DMS 273 (cell line): Measurements from ENCODE around the gene ELK1.
"Not testable (repeated sequence)": the region's sequence is repeated elsewhere in the genome, so short reads cannot be mapped to it uniquely, and the experiment has no call there.

Experiments used
- DNase-seq: peaks from one replicate; lab custom pipeline; 2025; ENCODE audit not compliant: unreplicated experiment; lab: John Stamatoyannopoulos, UW

The ELK1 gene, protein sequence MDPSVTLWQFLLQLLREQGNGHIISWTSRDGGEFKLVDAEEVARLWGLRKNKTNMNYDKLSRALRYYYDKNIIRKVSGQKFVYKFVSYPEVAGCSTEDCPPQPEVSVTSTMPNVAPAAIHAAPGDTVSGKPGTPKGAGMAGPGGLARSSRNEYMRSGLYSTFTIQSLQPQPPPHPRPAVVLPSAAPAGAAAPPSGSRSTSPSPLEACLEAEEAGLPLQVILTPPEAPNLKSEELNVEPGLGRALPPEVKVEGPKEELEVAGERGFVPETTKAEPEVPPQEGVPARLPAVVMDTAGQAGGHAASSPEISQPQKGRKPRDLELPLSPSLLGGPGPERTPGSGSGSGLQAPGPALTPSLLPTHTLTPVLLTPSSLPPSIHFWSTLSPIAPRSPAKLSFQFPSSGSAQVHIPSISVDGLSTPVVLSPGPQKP

DNA sequence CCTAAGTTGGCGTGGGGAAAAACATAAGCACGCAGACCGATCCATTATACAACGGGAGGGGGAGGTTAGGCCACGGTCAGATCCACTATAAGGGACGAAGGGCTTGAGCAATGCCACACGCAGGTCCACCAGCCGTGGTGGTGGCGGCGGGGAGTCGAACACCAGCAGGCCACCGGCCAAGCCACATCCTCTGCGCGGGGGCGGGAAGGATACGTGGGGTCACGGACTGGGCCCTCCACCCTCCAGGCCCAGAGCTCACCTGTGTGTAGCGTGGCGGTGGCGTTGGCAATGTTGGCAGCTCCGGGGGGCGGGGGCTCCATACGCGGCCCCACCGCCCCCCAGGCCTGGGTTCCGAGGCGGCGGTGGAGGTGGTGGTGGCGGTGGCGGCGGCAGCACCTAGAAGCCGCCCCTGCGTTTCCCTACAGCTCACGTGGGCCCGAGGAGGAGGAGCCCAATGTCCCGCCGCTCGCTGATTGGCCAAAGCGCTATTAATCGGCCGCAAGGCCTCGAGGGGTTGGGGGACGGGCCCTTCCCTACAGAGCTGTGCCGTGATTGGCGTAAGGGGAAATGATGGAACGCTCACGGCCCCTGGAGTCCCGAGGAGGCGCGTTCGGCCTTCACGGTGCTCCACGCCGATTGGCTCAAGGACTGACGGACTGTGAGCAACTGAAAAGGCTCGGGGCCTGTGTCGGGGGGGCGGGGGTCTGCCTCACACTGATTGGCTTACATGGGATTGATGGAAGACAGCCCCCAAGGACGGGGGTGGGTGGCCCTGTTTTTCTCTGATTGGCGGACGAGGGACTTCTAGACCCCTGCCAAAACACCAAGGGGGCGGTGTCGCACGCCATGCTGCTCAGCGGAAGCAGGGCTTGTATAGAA lies at the start of gene ELK1:
Gene ELK1, minus strand, starts transcription at position 400 of the 879 bp plus-strand sequence. CDS start 9,122 bp downstream, outside the sequence.
- peak; percentile 98 for DNase-seq

DNA sequence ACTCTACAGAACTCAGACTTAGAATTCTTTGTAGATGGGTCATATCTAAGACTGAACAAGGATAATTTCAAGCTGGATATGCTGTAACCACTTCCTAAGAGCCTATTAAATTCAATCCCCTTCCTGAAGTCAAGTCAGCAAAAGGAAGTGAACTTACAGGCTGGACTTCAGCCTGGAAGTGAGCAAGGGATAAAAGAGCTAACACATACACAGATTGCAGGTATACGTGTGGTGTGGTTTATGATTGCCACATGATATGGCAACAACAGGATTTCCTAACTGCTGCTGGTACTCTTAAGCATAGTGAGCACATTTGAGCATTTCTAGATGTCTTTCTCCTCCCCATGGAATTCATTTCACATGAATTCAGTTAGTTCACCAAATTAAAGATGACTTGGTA lies 46.8 kb upstream of the ELK1 start:
- no peak for DNase-seq

DNA sequence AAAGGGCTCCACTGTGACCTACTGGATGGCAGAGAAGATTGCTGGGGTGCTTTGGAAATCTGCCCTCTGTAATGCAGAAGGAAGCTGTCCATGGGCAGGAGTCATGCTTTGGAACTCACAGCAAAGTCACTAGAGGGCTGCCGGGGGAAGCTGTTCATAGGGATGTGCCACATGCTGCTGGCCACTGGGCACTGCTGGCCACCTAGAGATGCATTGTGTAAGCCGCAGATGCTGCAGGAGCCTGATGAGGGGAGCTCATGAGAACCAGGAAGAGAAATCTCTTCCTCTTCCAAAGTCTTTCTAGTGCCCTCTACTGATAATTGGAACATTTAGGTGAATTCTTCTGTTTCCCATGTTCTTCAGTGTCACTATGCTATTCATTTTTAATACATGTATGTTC lies 39.8 kb upstream of the ELK1 start:
- DNase-seq = no peak

DNA sequence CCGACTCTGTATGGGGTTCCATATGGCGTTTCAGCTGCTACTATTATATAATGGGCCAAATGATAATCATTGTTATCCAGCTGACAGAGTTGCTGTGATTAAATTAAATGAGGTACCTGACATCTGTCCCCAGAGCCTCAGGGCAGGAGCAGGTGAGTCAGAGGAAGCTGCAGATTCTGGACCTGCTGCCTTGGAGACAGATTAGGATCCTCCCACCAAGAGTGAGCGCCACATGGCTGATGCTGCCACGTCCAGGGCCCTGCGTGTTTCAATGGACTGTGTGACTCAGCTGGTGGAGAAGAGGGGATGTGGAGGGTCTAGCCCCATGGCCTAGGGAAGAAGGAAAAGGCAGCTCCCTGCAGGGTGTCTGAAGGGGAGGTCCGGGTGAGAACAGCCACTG lies 36.9 kb upstream of the ELK1 start:
- peak; percentile 51 for DNase-seq

DNA sequence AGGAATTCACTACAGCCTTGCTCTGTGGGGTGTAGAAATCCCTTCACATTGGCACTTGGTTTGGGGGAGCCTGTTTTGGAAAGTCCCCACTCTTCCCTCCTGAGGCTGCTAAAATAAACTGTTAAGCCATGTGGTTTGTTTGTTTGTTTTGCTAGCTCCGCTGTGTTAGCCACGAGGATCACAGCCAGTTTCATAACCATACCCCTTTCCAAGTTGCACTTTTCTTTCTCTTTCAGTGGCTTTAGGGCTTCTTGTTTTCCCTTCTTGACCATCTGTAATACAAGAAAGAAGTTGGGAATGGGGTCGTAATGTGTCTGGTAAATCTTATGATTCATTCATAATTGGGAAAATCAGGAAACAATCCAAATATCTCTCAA lies 33.5 kb upstream of the ELK1 start:
- DNase-seq = no peak

DNA sequence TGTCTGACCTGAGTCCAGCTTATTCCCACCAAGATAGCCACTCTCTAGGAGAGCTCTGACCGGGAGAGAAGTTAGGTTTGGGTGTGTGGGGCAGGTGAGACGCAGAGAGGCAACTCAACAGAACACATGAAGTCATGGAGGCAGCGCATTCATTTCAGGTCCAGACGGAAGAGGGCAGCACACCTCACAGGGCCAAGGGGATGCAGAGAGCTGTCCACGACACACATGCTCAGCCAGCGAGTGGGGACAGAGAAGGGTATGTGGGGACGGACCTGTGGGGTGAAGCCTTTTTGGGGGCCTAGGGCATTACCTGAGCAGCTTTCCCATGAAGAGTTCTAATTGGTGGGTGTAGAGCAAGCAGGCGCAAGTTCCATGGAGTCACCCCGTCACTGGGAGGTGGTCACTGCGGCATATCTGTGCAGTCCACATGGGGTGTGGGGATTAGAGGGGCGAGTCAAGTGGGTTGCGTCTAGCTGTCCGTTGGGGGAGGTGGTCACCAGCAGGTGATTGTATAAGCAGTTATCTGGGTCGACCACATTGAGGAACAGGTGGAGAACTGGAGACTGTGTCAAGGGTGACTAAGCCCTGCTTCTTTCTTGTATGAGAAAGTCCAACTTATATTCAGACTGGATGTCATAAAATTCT lies 32.9 kb upstream of the ELK1 start:
- no peak for DNase-seq

DNA sequence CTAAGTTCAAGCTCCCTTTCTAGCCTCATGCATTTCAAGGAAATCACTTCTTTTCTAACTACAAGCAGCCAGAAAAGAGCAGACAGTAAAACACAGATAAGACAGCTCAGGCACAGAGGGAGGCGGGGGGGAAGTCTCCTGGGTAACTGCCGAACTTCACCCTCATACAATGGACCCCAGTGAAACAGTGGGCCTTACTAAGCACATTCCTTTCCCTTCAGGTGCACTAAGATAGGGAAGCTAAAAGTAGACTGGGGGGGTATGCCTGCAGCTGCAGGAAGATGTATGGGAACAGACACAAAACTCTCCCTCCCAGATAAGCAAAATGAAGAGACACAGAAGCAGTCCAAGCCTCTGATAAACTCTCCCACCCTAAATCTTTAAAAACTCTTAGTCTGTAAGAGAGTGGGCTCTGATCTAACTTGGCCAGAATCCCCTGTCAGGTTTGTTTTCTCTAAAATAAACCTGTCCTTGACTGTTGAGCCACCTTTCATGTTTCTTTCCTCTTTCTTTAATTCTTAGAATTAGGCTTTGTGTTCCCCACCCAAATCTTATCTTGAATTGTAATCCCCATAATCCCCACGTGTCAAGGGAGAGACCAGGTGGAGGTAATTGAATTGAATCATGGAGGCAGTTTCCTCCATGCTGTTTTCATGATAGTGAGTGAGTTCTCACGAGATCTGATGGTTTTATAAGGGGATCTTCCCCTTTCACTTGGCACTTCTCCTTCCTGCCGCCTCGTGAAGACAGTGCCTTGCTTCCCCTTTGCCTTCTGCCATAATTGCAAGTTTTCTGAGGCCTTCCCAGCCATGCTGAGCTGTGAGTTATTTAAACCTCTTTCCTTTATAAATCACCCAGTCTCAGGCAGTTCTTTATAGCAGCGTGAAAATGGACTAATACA lies 25.8 kb upstream of the ELK1 start:
- not testable (repeated sequence) for DNase-seq

DNA sequence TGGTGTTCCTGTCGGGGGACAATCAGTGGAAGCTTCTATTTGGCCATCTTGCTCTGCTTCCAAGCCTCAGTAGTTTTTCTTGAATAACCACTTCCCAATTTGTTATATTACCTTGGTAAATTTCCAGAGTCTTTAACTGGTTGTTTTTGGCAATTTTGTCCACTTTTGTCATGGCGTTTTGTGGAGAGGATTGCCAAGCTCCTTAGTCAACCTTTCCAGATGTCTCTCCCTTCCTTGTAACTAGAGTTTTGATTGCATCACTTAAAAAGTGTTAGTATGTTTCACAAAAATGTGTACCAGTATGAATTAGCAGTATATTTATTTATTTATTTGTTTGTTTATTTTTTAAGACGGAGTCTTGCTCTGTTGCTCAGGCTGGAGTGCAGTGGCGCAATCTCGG lies 24.4 kb upstream of the ELK1 start:
- no peak for DNase-seq

DNA sequence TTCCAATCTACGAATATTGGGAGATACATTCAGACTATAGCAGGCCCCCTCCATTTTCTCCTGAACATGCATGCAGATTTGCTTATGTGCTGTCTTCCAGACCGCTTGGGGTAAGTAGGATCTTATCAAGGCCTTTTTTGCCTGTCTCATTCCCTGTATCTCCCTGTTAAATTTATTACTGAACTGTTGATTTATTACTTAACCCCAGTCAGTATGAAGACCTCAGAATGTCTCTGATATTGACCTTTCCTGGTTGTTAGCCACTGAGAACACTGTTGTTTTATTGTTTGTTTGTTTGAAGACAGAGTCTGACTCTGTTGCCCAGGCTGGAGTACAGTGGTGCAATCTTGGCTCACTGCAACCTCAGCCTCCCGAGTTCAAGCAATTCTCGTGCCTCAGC lies 15.4 kb upstream of the ELK1 start:
- not testable (repeated sequence) for DNase-seq

DNA sequence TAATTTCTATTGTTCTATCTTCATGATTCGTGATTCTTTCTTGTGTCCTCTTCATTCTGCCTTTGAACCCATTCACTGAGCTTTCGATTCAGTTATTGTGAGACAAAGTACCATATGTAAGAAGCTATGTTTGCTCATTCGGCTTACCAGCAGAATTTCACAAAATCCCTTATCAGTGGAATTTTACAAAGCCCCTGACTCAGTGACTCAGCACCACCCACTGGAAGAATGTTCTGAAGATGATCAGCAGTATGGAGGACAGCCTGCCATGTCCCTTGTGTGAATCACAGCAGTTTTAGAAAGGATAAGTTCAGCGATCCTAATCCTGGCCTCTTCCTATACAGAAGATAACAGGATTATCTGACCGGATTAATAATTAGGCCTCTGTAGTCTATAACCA lies 14.4 kb upstream of the ELK1 start:
- no peak for DNase-seq

DNA sequence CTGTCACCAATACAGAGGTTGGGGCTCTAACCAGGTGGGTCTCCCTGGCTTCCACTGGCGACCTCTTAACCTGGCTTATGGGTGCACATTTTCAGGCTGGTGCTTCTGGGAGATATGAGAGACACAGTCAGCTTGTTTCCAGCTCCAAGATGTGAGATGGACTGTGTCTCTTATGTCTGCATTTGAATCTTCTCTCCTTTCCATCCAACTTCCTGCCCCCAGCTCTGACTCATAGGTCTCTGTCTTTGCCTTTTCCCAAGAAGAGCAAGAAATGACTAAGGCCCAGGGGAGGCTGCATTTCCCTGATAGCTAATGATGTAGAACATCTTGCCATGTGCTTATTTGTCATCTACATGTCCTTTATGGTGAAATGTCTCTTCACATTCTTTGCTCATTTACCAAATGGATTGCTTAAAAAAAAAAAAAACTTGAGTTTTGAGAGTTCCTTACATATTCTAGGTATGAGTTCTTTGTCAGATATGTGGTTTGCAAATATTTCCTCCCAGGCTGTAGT lies 11.8 kb upstream of the ELK1 start:
- no peak for DNase-seq

DNA sequence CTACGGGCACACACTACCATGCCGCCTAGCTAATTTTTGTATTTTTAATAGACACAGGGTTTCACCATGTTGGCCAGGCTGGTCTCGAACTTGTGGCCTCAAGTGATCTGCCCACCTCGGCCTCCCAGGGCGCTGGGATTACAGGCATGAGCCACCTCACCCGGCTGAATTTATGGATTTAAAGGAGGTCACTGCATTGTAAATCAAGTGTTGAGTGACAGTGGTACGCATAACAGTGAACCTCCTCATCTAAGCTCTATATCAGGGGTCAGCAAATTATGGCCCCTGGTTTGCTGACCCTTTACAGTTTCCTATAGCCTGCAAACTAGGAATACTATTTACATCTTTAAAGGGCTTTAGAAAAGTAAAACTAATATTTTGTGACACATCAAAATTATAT lies 11.2 kb upstream of the ELK1 start:
- no peak for DNase-seq

DNA sequence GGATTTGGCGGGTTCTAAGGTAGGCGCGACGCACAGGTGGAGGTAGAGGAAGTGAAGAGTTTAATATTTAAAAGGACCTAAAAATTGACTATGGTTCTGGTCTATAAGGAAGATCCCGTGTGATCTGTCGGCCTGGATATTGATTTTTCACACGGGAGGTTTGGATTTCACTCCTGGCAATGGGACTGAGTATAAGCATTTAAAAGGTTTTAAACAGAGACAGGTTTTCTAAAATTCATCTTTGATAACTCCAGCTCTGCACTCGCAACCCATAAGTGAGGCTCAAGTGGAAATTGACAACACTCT lies 9.0 kb upstream of the ELK1 start:
- no peak for DNase-seq

DNA sequence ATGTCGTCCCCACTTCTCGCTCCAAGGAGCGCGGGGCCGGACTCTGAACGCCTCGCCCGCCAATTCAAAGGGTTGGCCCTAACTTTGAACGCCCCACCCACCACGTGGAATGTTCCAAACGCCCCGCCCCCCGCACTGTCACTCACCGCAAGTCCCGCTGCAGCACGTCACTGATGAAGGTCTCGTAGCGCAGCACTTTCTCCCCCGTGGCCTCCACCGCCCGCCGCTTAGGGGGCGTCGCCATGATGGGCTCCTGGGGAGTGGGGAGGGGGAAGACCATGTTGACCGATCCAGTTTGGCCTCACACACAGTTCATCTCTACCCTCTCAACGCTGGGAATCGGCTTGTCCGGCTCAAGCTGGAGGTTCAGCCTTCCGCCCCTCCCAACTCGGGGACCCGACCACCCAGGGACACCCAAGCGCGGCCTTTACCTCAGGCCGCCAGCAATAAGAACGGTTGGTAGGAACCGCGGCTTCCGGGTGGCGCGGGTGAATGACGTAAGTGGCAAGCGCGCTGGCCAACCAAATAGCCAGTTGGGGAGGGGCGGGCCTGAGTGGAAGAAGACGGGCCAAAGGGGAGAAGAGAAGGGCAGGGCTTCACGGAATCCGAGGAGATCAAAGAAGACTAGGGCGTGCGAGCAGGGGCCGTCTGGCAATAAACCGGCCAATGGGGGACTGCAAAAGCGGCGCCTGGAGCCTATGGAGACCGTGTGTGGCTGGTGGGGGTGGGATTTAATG lies 8.5 kb upstream of the ELK1 start, which contains the start of gene UXT:
Gene UXT, minus strand, starts transcription at position 497 of the 737 bp plus-strand sequence. Its CDS starts 253 bp downstream, at position 244.
- peak; percentile 97 for DNase-seq

DNA sequence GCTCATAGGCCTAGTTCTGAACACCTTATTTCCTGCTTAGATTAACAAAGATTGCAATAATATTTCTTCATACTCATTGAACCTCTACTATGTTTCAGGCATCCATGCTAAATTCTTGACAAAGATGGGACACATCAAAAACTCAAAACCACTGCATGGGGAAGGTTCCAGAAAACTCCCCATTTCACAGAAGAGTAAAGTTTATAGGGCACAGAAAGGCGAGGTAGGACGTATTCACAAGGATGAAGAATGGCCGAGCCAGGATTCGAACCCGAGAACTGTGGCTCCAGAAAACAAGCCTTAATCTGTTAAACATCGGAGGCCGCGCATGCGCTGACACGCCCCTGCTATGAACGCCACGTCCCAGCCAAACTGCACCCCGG lies 7.9 kb upstream of the ELK1 start:
- no peak for DNase-seq

DNA sequence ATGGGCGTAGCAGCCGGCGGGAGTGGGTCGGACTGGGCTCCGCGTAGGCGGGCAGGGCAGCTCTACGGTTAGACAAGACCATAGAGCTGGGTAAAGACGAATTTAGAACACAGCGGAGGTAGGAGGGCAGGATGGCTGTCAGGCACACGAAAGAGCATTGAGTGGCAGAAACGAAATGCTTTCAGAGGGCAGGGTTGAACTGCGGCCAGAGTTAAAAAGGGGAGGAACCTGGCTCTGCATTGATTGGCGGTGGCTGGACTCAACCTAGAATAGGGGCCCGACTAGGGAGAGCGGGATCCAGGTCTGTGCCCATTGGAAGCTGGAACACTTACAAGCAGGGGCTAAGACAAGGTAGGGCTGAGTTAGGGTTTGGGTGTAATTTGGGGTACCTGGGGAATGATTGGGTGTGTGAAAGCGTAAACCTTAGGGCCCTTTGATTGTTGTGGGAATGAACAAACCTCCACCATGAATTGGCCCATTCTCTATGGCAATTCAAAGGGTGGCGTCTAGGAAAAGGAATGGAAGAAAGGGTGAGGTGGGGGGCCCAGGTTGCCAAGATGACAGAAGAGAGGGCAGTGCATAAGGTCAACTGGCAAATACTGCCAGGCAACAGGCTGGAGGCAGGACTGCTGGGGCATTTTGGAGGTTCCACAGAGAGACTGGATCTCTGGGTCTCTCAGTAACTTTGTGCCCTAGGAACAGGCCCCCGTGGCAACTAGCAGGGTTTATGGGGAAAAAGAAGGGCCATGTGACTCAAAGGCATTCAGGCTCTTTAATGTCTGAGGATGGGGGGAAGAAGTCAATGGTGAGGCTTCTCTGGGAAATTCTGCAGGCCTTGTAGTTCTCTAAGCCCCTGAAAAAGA lies 911 bp upstream of the ELK1 start:
- DNase-seq = no peak

DNA sequence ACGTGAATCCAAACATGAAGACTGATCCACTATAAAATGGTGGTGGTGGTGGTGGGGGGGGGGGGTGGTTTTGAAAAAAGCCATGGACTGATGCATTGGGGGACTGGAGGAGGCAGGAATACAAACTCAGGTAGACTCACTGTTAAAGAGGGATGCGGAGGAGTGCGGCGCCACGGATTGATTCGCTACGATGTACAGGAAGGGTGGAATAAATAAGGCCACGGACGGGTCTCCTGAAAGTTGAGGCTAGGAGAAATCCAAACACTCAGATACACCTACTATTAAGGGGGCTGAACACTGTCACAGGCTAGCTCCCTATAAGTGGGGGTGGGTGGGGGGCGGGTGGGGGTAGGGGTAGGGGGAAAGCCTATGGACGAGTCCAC lies 591 bp downstream of the ELK1 start:
- DNase-seq = no peak

DNA sequence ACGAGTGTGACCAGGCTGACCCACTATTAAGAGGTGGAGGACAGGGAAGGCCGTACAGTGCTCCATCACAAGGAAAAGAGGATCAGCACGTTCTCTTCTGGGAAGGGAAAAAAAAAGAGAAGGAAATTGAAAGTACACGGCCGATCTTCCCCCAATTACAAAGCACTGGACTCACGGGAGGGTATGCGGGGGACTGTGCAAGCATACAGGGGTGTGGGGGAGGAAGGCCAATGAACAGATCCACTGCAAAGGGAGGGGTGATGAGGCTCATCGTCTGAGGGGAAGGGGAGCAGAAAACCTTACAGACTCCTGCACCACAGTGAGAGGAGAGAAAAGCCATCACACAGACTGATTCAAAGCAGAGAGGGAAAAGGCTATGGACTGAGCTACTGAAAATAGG lies 1.1 kb downstream of the ELK1 start:
- no peak for DNase-seq

DNA sequence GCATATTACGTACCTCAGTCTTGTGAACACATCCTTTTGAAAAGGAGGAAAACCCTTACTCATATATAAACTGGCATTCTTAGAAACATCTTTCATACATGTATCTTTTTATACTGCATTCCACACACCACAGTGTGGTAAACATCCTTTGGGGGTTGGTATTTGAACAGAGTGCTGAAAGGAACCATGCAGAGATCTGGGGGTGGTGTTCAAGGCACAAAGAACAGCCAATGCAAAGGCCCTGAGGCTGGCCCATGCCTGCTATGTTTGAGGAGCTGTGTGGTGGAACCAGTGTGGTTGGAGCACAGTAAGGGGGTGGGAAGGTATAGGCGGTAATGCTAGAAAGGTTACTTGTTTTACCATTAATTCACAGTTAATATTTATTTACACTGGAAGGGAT lies 2.0 kb downstream of the ELK1 start:
- no peak for DNase-seq
